ES-I3 (cell line): ENCODE results near the gene SLC35A4.

Source experiments
- H3K36me3 ChIP-seq: 2 replicates; pipeline ENCODE4 v1.6.1; 2013; ENCODE audit warnings: mild to moderate bottlenecking, low read length, control low read depth, moderate library complexity; ENCODE audit not compliant: insufficient read depth
- H3K4me1 ChIP-seq: 2 replicates; pipeline ENCODE4 v1.6.1; 2013; ENCODE audit warnings: mild to moderate bottlenecking, control low read depth, low read length; ENCODE audit not compliant: insufficient read depth
- H3K9ac ChIP-seq: 2 replicates; pipeline ENCODE4 v1.6.1; 2013; ENCODE audit warnings: low read depth, mild to moderate bottlenecking, low read length, moderate library complexity
- H3K9me3 ChIP-seq: 2 replicates; pipeline ENCODE4 v1.6.1; 2013; ENCODE audit warnings: mild to moderate bottlenecking, low read length, moderate library complexity; ENCODE audit not compliant: control insufficient read depth, insufficient read depth

The SLC35A4 gene

GRCh38 chr5:140564196-140565023 lies at the start of gene SLC35A4, which contains the start of gene APBB3:
Gene SLC35A4, plus strand, starts transcription at chr5:140564828. Its CDS starts 2,342 bp downstream, at chr5:140567170.
Gene APBB3, minus strand, starts transcription at chr5:140564598. Its CDS starts 353 bp downstream, at chr5:140564245.
- Histone ChIP-seq H3K36me3 (no peaks in the 10 kb centered on the region; the same call in 1 of the 2 replicates), H3K4me1 (no peaks in the 10 kb centered on the region), H3K9ac (peak within 1 kb of the TSS; percentile 80), H3K9me3 (no peaks in the 10 kb centered on the region)

- peaks cover 15% of the 10 kb centered on the region for H3K36me3 ChIP-seq
Observed at GRCh38 chr5:140524003-140524402, 40.6 kb upstream of the SLC35A4 start.

DNA sequence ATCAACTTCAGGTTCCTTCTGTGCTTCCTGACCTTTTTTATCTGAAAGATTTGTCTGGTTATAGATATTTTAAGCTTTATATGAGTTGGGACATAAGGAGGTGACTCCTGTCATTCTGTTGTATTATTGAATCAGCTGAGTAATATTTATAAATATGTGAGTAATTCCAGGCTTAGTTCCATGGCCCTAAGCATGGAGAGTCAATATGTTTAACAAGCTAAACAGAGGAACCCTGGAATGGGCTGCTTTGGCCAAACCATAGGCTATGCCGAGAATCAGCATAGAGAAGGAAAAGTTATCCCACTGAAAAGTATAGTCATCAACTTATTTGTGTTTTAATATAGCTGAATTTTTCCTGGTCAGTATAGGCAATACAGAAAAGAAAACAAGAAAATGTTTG lies 24.4 kb upstream of the SLC35A4 start:
- peaks cover 19% of the 10 kb centered on the region for H3K36me3 ChIP-seq
- H3K9ac ChIP-seq = no peak overlapping the region
- no peaks in the 10 kb centered on the region for H3K4me1 ChIP-seq

More at GRCh38 chr5:140524003-140524402, 40.6 kb upstream of the SLC35A4 start:
- no peaks in the 10 kb centered on the region for H3K9me3 ChIP-seq
- H3K9ac ChIP-seq = no peak overlapping the region
- no peaks in the 10 kb centered on the region for H3K4me1 ChIP-seq

DNA sequence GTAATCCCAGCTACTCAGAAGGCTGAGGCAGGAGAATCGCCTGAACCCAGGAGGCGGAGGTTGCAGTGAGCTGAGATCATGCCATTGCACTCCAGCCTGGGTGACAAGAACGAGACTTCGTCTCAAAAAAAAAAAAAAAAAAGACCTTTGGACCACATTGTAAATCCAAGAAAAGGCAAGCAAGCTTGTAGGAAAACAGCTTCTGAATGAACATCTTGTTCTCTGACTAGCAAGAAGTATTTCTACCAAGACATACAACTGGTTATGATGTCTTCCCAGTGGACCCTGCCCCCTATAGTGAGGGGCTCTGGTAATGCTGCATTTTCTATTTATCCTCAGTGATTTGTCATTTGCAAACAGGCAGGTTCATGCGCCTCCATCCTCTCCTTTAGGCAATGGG lies 21.7 kb upstream of the SLC35A4 start:
- H3K9ac ChIP-seq = no peak overlapping the region
- peaks cover 4% of the 10 kb centered on the region; the same call in 1 of the 2 replicates for H3K4me1 ChIP-seq
- no peaks in the 10 kb centered on the region for H3K9me3 ChIP-seq
- peaks cover 16% of the 10 kb centered on the region for H3K36me3 ChIP-seq

More for the DNA sequence above, 24.4 kb upstream of the SLC35A4 start:
- no peaks in the 10 kb centered on the region for H3K9me3 ChIP-seq

DNA sequence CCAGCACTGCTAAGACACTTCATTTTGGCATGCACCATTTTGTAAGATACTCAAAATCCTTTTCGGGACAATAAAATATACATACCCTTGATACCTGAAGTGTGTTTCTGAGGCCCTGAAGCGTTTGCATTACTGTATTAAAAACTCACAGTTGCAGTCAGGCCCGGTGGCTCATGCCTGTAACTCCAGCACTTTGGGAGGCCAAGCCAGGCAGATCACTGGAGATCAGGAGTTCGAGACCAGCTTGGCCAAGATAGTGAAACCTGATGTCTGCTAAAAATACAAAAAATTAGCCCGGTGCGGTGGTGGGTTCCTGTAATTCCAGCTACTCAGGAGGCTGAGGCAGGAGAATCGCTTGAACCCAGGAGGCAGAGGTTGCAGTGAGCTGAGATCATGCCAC lies 19.6 kb upstream of the SLC35A4 start:
- H3K9ac ChIP-seq = no peak overlapping the region
- no peaks in the 10 kb centered on the region for H3K9me3 ChIP-seq
- peaks cover 9% of the 10 kb centered on the region; the same call in 1 of the 2 replicates for H3K4me1 ChIP-seq
- peaks cover 17% of the 10 kb centered on the region for H3K36me3 ChIP-seq

DNA sequence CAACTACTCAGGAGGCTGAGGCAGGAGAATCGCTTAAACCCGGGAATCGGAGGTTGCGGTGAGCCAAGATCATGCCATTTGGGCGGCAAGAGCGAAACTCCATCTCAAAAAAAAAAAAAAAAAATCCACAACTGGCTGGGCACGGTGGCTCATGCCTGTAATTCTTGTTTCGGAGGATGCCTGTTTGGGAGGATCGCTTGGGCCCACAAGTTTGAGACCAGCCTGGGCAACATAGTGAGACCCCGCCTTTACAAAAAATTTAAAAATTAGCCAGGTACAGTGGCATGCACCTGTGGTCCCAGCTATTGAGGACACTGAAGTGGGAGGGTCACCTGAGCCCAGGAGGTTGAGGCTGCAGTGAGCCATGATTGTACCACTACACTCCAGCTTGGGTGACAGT lies 19.0 kb upstream of the SLC35A4 start:
- H3K4me1 ChIP-seq = peaks cover 9% of the 10 kb centered on the region; the same call in 1 of the 2 replicates
- no peaks in the 10 kb centered on the region for H3K9me3 ChIP-seq
- peaks cover 21% of the 10 kb centered on the region for H3K36me3 ChIP-seq
- no peak overlapping the region for H3K9ac ChIP-seq

DNA sequence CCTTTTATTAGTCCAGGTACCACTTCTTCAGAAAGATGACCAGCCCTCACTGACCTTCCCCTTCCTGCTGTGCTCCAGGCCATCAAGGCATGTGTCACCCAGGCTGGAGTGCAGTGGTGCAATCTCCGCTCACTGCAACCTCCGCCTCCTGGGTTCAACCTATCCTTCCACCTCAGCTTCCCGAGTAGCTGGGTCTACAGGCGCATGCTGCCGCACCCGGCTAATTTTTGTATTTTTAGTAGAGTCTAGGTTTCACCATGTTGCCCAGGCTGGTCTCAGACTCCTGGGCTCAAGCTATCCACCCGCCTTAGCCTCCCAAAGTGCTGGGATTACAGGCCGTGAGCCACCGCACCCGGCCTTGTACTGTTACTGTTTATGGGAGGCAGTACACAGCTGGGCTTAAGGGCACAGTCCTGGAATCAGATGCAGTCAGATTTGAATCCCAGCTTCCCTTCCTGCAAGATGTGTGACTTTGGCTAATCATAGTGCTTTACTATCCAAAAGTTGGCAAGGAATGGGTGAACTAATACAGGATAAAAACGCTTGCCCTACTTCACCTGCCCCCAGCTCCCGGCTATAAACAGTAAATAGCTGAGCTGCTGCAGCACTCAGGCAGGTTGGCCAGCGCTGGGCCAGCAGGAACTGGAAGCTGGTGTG lies 17.6 kb upstream of the SLC35A4 start:
- Histone ChIP-seq H3K36me3 (peaks cover 21% of the 10 kb centered on the region), H3K9ac (peak overlapping the region; percentile 14; the same call in 1 of the 2 replicates), H3K9me3 (no peaks in the 10 kb centered on the region), H3K4me1 (peaks cover 9% of the 10 kb centered on the region; the same call in 1 of the 2 replicates)

GRCh38 chr5:140547508-140548299 lies 16.9 kb upstream of the SLC35A4 start, which contains the start of gene EIF4EBP3:
Gene EIF4EBP3, plus strand, starts transcription at chr5:140547662. Its CDS starts 76 bp downstream, at chr5:140547738.
- no peaks in the 10 kb centered on the region for H3K9me3 ChIP-seq
- H3K36me3 ChIP-seq = peaks cover 19% of the 10 kb centered on the region
- H3K4me1 ChIP-seq = peaks cover 9% of the 10 kb centered on the region; the same call in 1 of the 2 replicates
- H3K9ac ChIP-seq = peak within 1 kb of the TSS; percentile 57

DNA sequence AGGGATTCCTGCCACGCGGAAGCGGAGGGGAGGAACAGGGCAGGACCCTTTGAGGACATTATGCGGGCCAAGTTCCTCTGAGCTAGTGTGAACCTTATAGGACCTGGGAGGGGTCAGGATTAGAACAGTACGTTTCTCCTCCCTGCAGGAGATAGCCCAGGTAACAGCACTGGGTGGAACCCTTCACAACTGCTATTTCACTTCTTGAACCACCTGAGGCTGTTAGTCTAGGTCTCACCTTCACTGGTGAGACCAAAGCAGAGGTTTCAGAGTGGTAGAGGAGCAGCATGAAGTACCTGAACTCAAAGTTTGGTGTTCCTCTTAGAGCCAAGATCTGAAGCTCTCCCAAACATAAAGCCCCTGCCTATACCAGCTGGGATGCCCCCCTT lies 16.3 kb upstream of the SLC35A4 start:
- peaks cover 22% of the 10 kb centered on the region for H3K36me3 ChIP-seq
- H3K9ac ChIP-seq = peak overlapping the region; percentile 57
- H3K4me1 ChIP-seq = peaks cover 9% of the 10 kb centered on the region; the same call in 1 of the 2 replicates
- no peaks in the 10 kb centered on the region for H3K9me3 ChIP-seq

GRCh38 chr5:140548791-140549190 lies 15.8 kb upstream of the SLC35A4 start:
- Histone ChIP-seq H3K9ac (no peak overlapping the region), H3K4me1 (peaks cover 9% of the 10 kb centered on the region; the same call in 1 of the 2 replicates), H3K9me3 (no peaks in the 10 kb centered on the region), H3K36me3 (peaks cover 27% of the 10 kb centered on the region)

GRCh38 chr5:140549237-140550144 lies 15.1 kb upstream of the SLC35A4 start:
- Histone ChIP-seq H3K9ac (no peak overlapping the region), H3K36me3 (peaks cover 28% of the 10 kb centered on the region), H3K9me3 (no peaks in the 10 kb centered on the region), H3K4me1 (peaks cover 9% of the 10 kb centered on the region; the same call in 1 of the 2 replicates)

- no peaks in the 10 kb centered on the region for H3K9me3 ChIP-seq
- peaks cover 28% of the 10 kb centered on the region for H3K36me3 ChIP-seq
- no peak overlapping the region for H3K9ac ChIP-seq
- peaks cover 9% of the 10 kb centered on the region; the same call in 1 of the 2 replicates for H3K4me1 ChIP-seq
Observed at GRCh38 chr5:140550147-140551079, 14.2 kb upstream of the SLC35A4 start.
